HG03060 (cell line): ENCODE results near the gene ZNG1E.
"Not testable (repeated sequence)": the region's sequence is repeated elsewhere in the genome, so short reads cannot be mapped to it uniquely, and the experiment has no call there.

Experiments used
- ATAC-seq: cut with Tn5 transposase; IDR thresholded peaks from one replicate; pipeline ENCODE4 v1.9.1; 2021; ENCODE audit warnings: low read depth, moderate number of reproducible peaks; ENCODE audit not compliant: unreplicated experiment

The ZNG1E gene

GRCh38 chr9:65675589-65676021, at the start of gene ZNG1E:
TSS of gene ZNG1E (plus strand) at chr9:65675928. CDS start at chr9:65675977, 49 bp downstream.
- not testable (repeated sequence) for ATAC-seq

GRCh38 chr9:65673579-65673978, 2.1 kb upstream of the ZNG1E start:
- ATAC-seq: not testable (repeated sequence)

GRCh38 chr9:65675018-65675417, 710 bp upstream of the ZNG1E start:
- ATAC-seq: not testable (repeated sequence)

- not testable (repeated sequence) for ATAC-seq
Measured at GRCh38 chr9:65676389-65676788, 661 bp downstream of the ZNG1E start.

- not testable (repeated sequence) for ATAC-seq
Measured at GRCh38 chr9:65678533-65678932, 2.8 kb downstream of the ZNG1E start.

- ATAC-seq: not testable (repeated sequence)
Measured at GRCh38 chr9:65703550-65703949, 27.8 kb downstream of the ZNG1E start.

- ATAC-seq: not testable (repeated sequence)
Measured at GRCh38 chr9:65714445-65714844, 38.7 kb downstream of the ZNG1E start.

GRCh38 chr9:65737096-65737564, 61.4 kb downstream of the ZNG1E start, which contains the start of gene FOXD4L4:
TSS of gene FOXD4L4 (plus strand) at chr9:65737146. CDS start at chr9:65737146, 0 bp downstream.
- ATAC-seq: not testable (repeated sequence)

- not testable (repeated sequence) for ATAC-seq
Measured at GRCh38 chr9:65738133-65738532, 62.4 kb downstream of the ZNG1E start.
